NOMO-1 (cell line): Measurements from ENCODE around the gene PROM1.

Source experiments
- DNase-seq, 2 experiments: peaks; one replicate each; lab custom pipeline; 2025; ENCODE audit not compliant: unreplicated experiment in 2 of 2; lab: John Stamatoyannopoulos, UW

PROM1 gene

GRCh38 chr4:16110199-16110598, 26.4 kb upstream of the PROM1 start:
- DNase-seq = no peak

- DNase-seq = no peak
Measured at GRCh38 chr4:16109256-16109655, 25.4 kb upstream of the PROM1 start.

DNA sequence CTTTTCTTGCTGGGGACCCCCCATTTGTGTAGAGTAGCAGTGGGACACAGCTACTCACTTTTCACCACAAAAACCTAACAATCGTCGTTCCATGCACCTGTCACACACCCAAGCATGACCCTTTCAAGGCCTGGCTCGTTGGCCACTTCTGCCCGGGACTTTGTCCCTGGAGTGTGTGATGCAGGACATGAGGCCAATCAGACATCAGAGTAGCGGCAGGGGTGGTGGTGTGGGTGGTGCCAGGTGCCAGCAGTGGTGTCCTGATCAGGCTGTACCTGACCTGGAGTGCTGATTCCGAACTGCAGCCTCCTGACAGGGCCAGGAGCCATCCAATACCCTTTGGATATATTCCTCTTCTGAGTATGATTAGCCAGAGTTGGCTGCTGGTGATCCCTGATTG, 23.1 kb upstream of the PROM1 start:
- no peak for DNase-seq

- no peak for DNase-seq
Measured at GRCh38 chr4:16104520-16104919, 20.7 kb upstream of the PROM1 start.

GRCh38 chr4:16102356-16102755, 18.5 kb upstream of the PROM1 start:
- no peak for DNase-seq

- no peak for DNase-seq
Measured at GRCh38 chr4:16100833-16101232, 17.0 kb upstream of the PROM1 start.

DNA sequence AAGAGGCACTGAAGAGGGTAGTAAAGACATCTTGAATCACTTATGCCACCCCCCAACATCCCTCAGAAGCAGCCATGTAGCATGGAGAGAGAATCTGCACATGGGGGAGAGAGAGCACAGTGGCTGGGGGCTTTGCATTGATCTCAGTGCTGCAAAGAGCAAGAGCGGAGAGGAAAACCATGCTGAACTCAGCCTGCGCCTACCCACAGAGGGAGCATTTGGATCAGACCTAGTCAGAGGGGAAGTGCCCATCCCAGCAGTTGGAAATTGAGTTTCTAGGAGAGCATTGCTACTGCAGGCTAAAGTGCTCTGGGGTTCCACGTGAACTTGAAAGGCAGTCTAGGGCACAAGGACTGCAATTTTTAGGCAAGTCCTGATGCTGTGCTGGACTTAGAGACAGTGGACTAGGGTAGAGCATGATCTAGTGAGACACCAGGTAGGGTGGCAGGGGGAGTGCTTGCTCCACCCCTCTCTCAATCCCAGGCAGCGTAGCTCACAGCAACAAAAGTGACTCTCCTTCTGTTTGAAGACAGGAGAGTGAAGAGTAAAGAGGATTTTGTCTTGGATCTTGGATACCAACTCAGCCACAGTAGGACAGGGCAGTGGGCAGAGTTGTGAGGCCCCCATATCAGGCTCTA, 9.0 kb upstream of the PROM1 start:
- no peak for DNase-seq

DNA sequence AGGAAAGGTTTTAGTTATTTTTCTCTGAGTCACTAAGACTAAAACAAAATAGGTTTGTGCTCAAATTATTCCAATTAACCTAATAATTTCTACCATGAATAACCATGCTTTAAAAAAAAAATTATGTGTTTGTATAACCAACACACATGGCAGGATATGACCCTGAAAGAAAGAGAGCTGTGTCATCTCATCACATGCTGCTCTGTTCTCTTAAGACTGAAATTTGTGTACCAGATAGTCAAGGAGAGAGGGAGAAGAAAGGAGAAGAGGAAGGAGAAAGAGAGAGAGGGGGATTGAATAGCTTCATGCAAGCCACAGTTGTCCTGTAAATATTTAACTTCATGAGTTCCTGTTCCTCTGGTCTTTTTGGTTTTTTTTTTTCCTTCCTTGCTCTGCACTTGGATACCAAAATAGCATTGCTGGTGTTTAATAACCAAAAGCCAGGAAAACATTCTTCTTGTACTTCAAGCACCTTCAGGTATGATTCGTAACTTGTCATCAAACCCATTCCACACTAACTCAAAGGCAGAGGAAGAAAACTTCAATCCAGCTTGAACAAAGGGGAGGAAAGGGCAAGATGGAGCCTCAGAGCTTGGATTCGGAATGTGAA, 6.4 kb upstream of the PROM1 start:
- no peak for DNase-seq

GRCh38 chr4:16089156-16089555, 5.3 kb upstream of the PROM1 start:
- no peak for DNase-seq

- no peak for DNase-seq
Measured at GRCh38 chr4:16088601-16089000, 4.8 kb upstream of the PROM1 start.

DNA sequence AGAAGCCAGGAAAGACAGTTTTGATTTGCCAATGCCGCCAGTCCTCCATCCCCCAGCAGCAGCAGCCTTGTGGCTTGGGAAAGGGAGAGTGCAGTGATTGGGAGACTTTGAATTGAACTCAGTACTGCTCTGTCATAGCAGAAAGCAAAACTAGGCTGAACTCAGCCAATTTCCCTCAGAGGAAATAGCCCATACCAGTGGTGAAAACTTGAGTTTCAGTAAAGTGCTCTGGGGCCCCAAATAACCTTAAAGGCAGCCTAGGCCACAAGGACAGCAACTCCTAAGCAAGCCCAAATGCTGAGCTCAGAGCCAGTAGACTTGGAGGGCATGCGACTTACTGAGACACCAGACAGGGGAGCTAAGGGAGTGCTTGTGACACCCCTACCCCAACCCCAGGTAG, 2.0 kb upstream of the PROM1 start:
- DNase-seq = no peak

DNA sequence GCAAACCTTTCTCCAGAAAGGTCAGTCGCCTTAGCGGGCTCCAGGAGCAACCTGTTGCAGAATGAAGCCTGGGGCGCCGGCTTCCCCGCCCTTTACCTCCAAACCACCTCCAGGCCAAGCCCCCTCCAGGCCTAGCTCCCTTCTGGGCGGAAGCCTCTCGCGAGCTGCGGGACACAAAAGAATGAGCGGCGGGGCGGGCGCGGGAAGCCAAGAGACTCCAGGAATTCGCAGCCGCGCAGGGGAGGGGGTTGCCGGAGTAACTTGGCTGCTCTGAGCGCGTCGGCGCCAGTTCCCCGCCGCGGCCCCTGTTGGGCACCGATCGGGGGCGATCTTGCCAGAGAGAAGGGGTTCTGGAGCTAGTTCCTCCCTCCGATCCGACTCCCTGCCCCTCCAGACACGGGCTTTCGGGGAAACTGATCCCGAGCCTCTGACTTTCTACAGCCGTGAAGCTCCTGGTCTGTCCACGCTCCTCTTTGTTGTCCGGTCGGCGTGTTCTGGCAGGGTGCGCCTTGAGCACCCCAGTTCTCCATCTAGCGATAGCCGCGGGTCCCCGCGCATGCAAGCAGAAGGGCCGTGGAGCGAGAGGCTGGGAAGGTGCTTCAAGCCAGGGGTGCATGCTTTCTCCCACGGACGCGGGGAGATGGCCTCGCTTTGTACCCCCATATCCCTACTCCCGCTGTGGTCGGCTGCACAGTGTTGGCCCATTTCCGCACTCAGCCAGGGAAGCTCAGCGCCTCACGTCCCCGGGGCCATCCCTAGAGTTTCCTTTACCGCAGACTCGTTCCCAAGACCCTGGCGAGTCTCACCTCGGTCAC, 1.2 kb downstream of the PROM1 start:
- DNase-seq = no peak

DNA sequence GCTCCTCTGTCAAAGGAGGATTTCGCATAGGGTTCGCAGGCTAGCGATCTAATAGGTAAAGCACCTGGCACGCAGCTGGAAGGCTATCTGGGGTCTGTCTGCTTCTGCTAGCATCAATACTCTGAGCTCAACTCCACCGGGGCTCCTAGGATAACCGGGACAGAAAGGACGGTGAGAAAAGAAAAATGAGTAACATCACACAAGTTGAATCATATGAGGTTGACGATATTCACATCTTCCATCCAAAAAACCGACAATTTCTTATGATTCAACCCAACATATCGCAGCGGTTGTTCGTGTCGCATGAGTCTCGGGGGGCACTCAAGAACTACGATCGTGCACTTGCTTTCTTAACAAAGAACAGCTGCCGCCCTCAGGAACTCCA, 1.8 kb downstream of the PROM1 start:
- no peak for DNase-seq

- no peak for DNase-seq
Measured at GRCh38 chr4:16079046-16079445, 4.8 kb downstream of the PROM1 start.

GRCh38 chr4:16078195-16078760, 5.5 kb downstream of the PROM1 start:
- no peak for DNase-seq

DNA sequence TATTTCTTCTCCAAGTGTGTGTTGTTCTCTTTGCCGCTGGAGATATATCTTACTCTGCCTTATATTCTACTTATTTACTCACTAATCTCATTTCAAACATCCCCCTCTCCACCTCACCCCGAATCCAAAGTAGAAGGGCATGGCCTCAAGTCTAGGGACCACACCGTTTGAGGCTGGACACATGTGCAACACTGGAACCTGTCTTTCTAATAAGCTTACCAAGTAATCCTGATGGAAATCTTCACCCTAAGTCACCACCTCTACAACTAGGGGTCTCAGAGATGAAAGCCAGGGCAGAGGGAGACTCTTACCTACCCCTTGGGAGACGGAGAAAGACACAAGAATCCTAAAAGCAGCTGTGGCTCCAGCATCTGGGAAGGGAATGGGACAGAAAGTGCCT, 6.0 kb downstream of the PROM1 start:
- DNase-seq = no peak

DNA sequence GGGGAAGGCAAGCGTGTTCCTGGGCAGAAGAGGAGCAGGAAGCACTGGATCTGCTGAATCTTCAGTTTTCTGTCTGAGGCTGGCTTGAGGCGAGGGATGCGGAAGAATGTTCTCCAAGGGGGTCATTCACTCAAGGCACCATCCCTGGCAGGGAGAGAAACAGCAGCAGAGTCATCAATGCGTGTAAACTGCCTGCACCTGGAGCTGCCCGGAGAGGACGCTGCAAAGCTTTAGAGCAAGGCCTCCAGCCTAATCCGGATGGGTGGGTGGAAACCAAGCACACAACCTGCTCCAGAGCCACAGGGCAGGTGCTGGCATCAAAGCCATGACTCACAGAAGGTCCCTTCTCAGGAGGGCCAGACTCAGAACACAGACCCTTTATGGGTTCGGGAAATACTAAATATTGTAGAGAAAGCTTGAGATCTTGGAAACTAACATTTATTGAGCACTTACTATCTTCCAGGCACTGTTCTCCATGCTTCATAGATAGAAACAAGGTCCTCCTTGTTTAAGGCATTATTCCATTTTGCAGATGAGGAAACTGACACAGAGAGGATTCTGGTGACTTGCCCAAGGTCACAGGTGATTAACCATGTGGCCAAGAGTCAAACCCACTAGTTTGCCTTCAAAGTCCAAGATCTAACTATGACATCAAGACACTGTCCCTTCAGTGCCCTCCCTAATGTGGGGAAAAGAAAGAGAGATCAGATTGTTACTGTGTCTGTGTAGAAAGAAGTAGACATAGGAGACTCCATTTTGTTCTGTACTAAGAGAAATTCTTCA, 7.7 kb downstream of the PROM1 start:
- DNase-seq = no peak

DNA sequence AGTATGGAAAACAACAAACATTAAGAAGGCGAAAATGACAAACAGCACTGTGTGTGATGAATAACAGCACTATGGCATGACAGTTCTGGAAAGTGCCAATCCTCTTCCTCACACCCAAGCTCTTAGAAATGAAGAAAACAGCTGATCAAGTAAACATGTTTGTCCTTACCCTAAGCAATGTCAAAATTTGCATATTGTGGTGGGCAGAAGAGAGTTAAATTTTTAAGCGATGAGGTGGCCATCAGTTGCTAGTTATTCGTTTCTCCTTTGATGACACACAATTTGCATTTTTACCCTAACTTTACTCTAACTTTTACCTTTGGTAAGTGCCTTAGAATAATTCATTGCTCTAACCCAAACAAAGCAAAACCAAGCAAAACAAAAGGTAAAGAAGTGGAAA, 8.8 kb downstream of the PROM1 start:
- DNase-seq = no peak

- no peak for DNase-seq
Measured at GRCh38 chr4:16072168-16072567, 11.7 kb downstream of the PROM1 start.

DNA sequence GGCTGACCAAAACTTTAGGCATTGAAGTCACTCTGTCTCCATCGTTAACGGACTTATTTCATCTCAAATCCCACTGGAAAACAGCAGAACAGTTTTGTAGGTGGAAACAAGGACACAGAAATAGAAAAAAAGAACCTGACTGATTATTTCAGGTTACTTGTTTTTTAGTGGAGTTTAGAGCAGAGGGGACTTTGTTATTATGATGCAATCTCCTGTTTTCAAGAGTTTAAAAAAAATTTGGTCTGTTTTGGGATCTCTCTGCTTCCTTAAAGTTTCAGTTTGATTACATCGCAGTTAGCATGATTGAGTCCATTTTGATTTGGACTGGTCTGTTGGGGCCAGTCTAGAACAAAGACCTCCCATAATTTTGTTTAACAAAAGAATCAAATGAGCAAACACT, 13.6 kb downstream of the PROM1 start:
- DNase-seq = peak in 1 of 2 experiments; percentile 11

DNA sequence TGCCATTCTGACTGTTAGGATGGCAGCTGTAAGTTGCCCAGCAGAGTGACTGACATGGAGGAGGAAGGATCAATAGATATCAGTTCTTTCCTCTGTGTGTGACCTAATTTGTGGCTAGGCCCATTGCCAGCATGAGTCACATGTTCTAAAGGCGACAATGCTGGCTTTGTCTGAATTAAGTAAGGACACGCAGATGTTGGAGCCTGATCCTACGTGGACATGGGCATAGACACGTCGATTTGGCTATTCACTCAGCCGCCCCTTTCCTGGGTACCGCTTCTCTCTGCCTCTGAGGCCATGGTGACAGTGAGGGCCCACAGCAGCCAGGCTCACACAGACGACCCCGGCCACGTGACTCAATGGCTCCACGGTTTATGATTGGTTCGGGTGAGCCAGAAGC, 16.3 kb downstream of the PROM1 start:
- no peak for DNase-seq
